OCI-LY1 (cell line): ENCODE results near the gene NFKBIL1.

Experiments used
- H2AFZ ChIP-seq: fragments of 200-600 bp; sonication (generic), shearing (Covaris generic); 2 replicates; pipeline ENCODE4 v1.6.0; 2014; ENCODE audit warnings: antibody characterized with exemption, mild to moderate bottlenecking, low read length
- H3F3A ChIP-seq: fragments of 200-600 bp; sonication (generic), shearing (Covaris generic); 2 replicates; pipeline ENCODE4 v1.6.0; 2014; ENCODE audit warnings: mild to moderate bottlenecking, antibody characterized with exemption, low read length, moderate library complexity; ENCODE audit not compliant: insufficient read depth
- H3K27ac ChIP-seq: fragments of 200-600 bp; sonication (generic); 2 replicates; pipeline ENCODE4 v1.5.1; 2014; ENCODE audit warnings: low read length, mixed run types, mild to moderate bottlenecking, low read depth; ENCODE audit not compliant: poor library complexity, severe bottlenecking
- H3K27me3 ChIP-seq: fragments of 200-600 bp; sonication (generic); 2 replicates; pipeline ENCODE4 v1.6.0; 2014; ENCODE audit warnings: antibody characterized with exemption, mild to moderate bottlenecking, low read length, moderate library complexity; ENCODE audit not compliant: insufficient read depth
- H3K36me3 ChIP-seq: fragments of 200-600 bp; sonication (generic); 2 replicates; pipeline ENCODE4 v1.6.1; 2014; ENCODE audit warnings: mild to moderate bottlenecking, antibody characterized with exemption, low read length, moderate library complexity, mixed read lengths; ENCODE audit not compliant: insufficient read depth
- H3K4me1 ChIP-seq: fragments of 200-600 bp; sonication (generic); 2 replicates; pipeline ENCODE4 v1.5.1; 2014; ENCODE audit warnings: mild to moderate bottlenecking, low read length, moderate library complexity; ENCODE audit not compliant: insufficient read depth, severe bottlenecking
- H3K4me2 ChIP-seq: fragments of 200-600 bp; sonication (generic), shearing (Covaris generic); 2 replicates; pipeline ENCODE4 v1.6.1; 2014; ENCODE audit warnings: low read length
- H3K4me3 ChIP-seq: fragments of 200-600 bp; sonication (generic); 2 replicates; pipeline ENCODE4 v1.5.1; 2014; ENCODE audit warnings: low read length, low read depth, mild to moderate bottlenecking, mixed read lengths; ENCODE audit not compliant: poor library complexity, severe bottlenecking
- H3K79me2 ChIP-seq: fragments of 200-600 bp; shearing (Covaris generic); 2 replicates; pipeline ENCODE4 v1.6.1; 2016; ENCODE audit warnings: mixed run types, low read length, mixed read lengths; ENCODE audit not compliant: insufficient read depth
- H3K9ac ChIP-seq: fragments of 200-600 bp; sonication (generic), shearing (Covaris generic); 2 replicates; pipeline ENCODE4 v1.6.1; 2014; ENCODE audit warnings: mild to moderate bottlenecking, low read length, mixed read lengths
- H3K9me2 ChIP-seq: fragments of 200-600 bp; sonication (generic), shearing (Covaris generic); 2 replicates; pipeline ENCODE4 v1.6.1; 2014; ENCODE audit warnings: low read depth, mild to moderate bottlenecking, low read length, mixed read lengths
- H3K9me3 ChIP-seq: fragments of 200-600 bp; shearing (Covaris generic); 2 replicates; pipeline ENCODE4 v1.6.1; 2014; ENCODE audit warnings: low read length, mixed read lengths
- H4K20me1 ChIP-seq: fragments of 200-600 bp; sonication (generic), shearing (Covaris generic); 2 replicates; pipeline ENCODE4 v1.6.0; 2016; ENCODE audit warnings: mild to moderate bottlenecking, low read length; ENCODE audit not compliant: insufficient read depth
- CTCF ChIP-seq: fragments of 200-600 bp; sonication (generic), shearing (Covaris generic); IDR thresholded peaks from 2 replicates; pipeline ENCODE4 v1.5.1; 2017; ENCODE audit warnings: mild to moderate bottlenecking, antibody characterized with exemption, low read length, moderate library complexity, mixed read lengths
- EZH2 ChIP-seq: fragments of 200-600 bp; sonication (generic), shearing (Covaris generic); IDR thresholded peaks from 2 replicates; pipeline ENCODE4 v1.8.0; 2017; ENCODE audit warnings: borderline replicate concordance, mixed run types, mild to moderate bottlenecking, antibody characterized with exemption, low read length, moderate library complexity, mixed read lengths

The NFKBIL1 gene

GRCh38 chr6:31607317-31607716, 59.9 kb downstream of the NFKBIL1 start:
- H4K20me1 ChIP-seq = no peaks in the 10 kb centered on the region
- H3K4me3 ChIP-seq = no peak overlapping the region
- no peak overlapping the region for H3K4me2 ChIP-seq
- H3K27me3 ChIP-seq = no peaks in the 10 kb centered on the region
- no peak overlapping the region for H2AFZ ChIP-seq
- no peaks in the 10 kb centered on the region for H3K9me2 ChIP-seq
- TF ChIP-seq CTCF (no peak), EZH2 (no peak)
- no peaks in the 10 kb centered on the region for H3K9me3 ChIP-seq
- no peaks in the 10 kb centered on the region for H3K36me3 ChIP-seq
- no peak overlapping the region for H3K27ac ChIP-seq
- H3K4me1 ChIP-seq = peaks cover 5% of the 10 kb centered on the region
- H3F3A ChIP-seq = no peaks in the 10 kb centered on the region
- no peak overlapping the region for H3K9ac ChIP-seq
- no peaks in the 10 kb centered on the region for H3K79me2 ChIP-seq
